ENCODE results near the gene HES2. TPM values are rescaled to one million over a fixed set of nuclear protein-coding genes. Genes with fewer than 3 reads are reported as not detected.

HES2 gene
- total RNA-seq, 1 experiment from 2014 or later = 1.2 TPM

DNA sequence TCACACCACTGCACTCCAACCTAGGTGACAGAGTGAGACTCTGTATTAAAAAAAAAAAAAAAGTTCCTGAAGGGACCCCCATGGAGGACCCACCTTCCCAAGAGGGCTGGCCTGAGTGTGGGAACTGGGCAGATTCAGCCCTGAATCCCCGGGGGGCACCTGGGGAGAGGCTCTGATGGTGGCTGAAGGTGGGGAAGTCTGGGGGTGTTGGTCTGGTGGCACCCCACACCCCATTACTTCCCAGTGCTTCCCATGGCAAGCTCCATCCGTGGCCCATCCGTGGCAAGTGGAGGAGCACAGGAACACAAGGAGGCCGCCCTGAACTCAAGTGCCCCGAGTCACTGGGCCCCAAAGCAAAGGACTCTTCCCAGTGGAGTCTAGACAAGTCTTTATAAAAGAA lies 47.0 kb upstream of the HES2 start:
- peaks cover 8 to 51% (median 47%) of the 10 kb centered on the region in 3 experiments; a peak in 6 of 7 replicates for H3K36me3 Mint-ChIP-seq (ENCODE audit: insufficient read depth in 1 of 3, low read depth in 3 of 3)
- Histone ChIP-seq H3K23ac (ENCODE audit: insufficient read length, low read depth, low read length) (no peak overlapping the region), H4K91ac (ENCODE audit: insufficient read length, low read depth, low read length) (no peak overlapping the region), H3K14ac (ENCODE audit: insufficient read depth, low read length) (no peak overlapping the region), H2BK12ac (ENCODE audit: insufficient read length, low read depth, low read length) (no peak overlapping the region), H4K20me1 (ENCODE audit: control insufficient read depth, insufficient read depth, insufficient read length) (no peaks in the 10 kb centered on the region), H3K9ac (ENCODE audit: extremely low read depth, insufficient read length, low read length) (no peak overlapping the region), H2AFZ (ENCODE audit: low read length) (no peak overlapping the region), H3K4ac (ENCODE audit: low read depth, low read length) (no peak overlapping the region), H3K27me3 (ENCODE audit: insufficient read depth, low read length) (no peaks in the 10 kb centered on the region), H4K8ac (replicated peaks; ENCODE audit: insufficient read length, low read depth, low read length) (no peak overlapping the region), H2BK120ac (ENCODE audit: low read depth, low read length, poor library complexity, severe bottlenecking) (no peak overlapping the region), H3K23me2 (ENCODE audit: insufficient read length, low read depth, low read length, poor library complexity, severe bottlenecking) (no peaks in the 10 kb centered on the region), H2BK20ac (ENCODE audit: low read depth, low read length, poor library complexity, severe bottlenecking) (no peak overlapping the region), H3K79me2 (ENCODE audit: insufficient read depth, low read length) (no peaks in the 10 kb centered on the region), H3K4me1 (ENCODE audit: insufficient read depth, low read length) (no peaks in the 10 kb centered on the region; the same call in 1 of the 2 replicates), H3K18ac (ENCODE audit: insufficient read length, low read depth, low read length) (no peak overlapping the region), H2BK15ac (ENCODE audit: low read depth, low read length) (no peak overlapping the region), H2AK5ac (ENCODE audit: insufficient read length, low read length) (no peak overlapping the region), H3K4me2 (ENCODE audit: insufficient read depth, insufficient read length, low read length) (no peak overlapping the region), H4K5ac (ENCODE audit: insufficient read length, low read depth, low read length) (no peak overlapping the region), H2BK5ac (ENCODE audit: insufficient read length, low read length) (no peak overlapping the region), H3K79me1 (ENCODE audit: insufficient read depth, low read depth, low read length, poor library complexity, severe bottlenecking) (no peaks in the 10 kb centered on the region), H3K9me3 (ENCODE audit: control insufficient read depth, low read depth, low read length) (no peaks in the 10 kb centered on the region), H3T11ph (ENCODE audit: low read length) (no peak overlapping the region), H3K56ac (ENCODE audit: insufficient read length, low read depth, low read length) (no peak overlapping the region), H3K27ac (ENCODE audit: insufficient read length, low read depth, low read length) (no peak overlapping the region)
- no peak for DNase-seq
- no peaks in the 10 kb centered on the region for H3K9me3 Mint-ChIP-seq
- no peak overlapping the region for H3K4me3 Mint-ChIP-seq
- TF ChIP-seq, protein P1, sequence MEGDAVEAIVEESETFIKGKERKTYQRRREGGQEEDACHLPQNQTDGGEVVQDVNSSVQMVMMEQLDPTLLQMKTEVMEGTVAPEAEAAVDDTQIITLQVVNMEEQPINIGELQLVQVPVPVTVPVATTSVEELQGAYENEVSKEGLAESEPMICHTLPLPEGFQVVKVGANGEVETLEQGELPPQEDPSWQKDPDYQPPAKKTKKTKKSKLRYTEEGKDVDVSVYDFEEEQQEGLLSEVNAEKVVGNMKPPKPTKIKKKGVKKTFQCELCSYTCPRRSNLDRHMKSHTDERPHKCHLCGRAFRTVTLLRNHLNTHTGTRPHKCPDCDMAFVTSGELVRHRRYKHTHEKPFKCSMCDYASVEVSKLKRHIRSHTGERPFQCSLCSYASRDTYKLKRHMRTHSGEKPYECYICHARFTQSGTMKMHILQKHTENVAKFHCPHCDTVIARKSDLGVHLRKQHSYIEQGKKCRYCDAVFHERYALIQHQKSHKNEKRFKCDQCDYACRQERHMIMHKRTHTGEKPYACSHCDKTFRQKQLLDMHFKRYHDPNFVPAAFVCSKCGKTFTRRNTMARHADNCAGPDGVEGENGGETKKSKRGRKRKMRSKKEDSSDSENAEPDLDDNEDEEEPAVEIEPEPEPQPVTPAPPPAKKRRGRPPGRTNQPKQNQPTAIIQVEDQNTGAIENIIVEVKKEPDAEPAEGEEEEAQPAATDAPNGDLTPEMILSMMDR (conservative IDR thresholded peaks at IDR 0.05) = no peak
- no peaks in the 10 kb centered on the region; the same call in 1 of the 2 replicates for H3K27me3 Mint-ChIP-seq (ENCODE audit: low read depth)
- H3K27ac Mint-ChIP-seq = no peak overlapping the region
- WGBS (ENCODE audit: extremely low coverage, insufficient read length, low lambda C conversion rate) = no CpG with 5 or more reads among the region's 5 CpGs
- peaks cover 3 to 12% of the 10 kb centered on the region in 2 experiments; a peak in 3 of 4 replicates for H3K4me1 Mint-ChIP-seq
